Subcutaneous adipose tissue (tissue), 4 donors: ENCODE measurements around the gene PDGFD. TPM values are rescaled to one million over a fixed set of nuclear protein-coding genes. Genes with fewer than 3 reads are reported as not detected.

ENCODE experiments used
- CTCF ChIP-seq: fragments of 450-650 bp; IDR thresholded peaks from one replicate; pipeline ENCODE4 v1.5.1; 2016; ENCODE audit warnings: low read depth, mild to moderate bottlenecking, control low read depth, antibody characterized with exemption, moderate library complexity
- total RNA-seq, 4 donors: library from RNA; depleted of rRNA; stranded (reverse); fragments of >200 nt; gene quantifications; one replicate each; pipeline ENCODE4 v1.1.0, GENCODE V29; 2016

The PDGFD gene
- total RNA-seq, 4 donors from 2014 or later, result 19.4 to 77.7 (median 44.9) TPM

- TF ChIP-seq CTCF, result no peak
Observed at GRCh38 chr11:104033134-104033533, 130.8 kb downstream of the PDGFD start.

DNA sequence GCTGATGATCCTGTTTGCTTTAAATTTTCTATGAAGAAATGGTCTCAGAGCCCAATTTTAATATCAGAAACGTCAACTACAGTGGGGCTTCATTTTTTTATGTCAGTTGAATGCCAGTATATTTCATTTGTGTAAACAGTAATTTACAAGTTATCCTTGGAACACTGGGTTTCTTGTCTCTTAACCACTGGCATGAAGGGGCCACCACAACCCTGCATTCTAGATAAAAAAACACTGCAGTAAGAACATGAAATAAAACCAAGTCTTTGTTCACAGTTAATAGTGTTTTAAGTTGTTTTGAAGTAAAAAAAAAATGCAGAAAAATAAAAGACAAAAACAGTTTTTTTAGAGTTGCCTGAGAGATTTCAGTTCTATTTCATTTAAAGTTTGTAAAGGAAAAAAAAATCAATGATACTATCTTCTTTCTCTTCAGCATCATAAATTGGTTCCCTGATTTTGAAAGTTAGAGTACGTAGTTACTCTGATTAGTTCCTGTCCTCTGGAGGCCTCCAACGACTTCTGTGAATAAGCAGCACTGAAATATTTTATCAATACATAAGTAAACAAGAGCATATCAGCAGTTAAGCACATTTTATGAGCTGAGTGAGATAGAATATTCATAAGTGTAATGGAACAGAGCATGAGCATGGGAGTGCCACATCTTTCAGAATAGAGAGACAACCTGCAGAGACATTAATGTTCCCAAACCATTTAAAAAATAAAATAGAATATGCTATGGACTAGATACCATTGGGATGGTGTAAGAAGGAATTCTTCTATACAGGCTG is 135.3 kb downstream of the PDGFD start:
- no peak for TF ChIP-seq CTCF

DNA sequence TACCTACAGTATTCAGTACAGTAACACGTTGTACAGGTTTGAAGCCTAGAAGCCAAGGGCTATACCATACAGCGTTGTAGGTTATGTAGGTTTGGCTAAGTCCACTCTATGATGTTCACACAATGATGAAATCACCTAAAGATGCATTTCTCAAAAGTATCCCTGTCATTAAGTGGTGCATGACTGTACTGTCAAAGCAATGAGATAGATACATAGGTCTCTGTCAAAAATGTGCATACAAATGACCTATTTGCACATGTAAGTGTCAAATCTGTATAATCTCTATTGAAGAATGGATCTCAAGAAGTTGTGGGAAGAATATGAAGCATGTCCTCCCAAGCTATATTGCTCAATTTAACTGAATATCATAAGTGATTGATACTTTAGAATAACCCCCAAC is 139.4 kb downstream of the PDGFD start:
- TF ChIP-seq CTCF, result no peak

DNA sequence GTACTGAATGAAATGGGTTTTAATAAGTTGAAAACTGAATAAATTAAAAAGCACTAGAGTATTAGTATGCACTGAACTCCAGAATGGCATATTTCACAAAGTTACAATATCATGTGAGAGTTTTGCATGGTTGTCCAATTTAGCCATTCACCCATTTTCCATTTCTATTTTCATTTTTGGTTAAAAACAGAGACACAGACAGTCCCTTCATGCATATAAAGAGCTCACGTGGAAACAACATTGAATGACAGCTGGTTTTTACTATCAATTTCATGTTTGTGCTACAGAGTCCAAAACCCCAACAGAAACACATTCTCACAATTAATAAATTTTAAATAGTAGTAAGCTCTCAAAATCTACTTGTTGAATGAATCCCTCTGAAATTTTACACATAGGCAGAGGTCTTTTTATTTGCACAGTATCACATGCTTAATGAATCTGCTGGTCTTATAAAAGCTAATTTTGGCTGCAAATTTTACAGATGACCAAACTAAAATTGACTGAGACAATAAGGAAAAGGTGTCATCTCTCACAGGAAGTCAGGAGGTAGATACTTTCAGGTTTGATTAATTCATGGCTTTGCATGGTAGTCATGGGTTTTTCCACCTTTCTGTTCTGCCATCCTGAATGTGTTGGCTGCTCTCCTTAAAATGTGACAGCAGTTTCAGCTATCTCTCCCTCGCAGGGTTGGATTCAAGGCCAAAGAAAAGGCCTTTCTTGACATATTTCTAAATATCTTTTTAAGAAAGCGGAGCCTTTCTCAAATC is 148.1 kb downstream of the PDGFD start:
- TF ChIP-seq CTCF, result no peak

GRCh38 chr11:104011044-104011443 is 152.9 kb downstream of the PDGFD start:
- no peak for TF ChIP-seq CTCF

- TF ChIP-seq CTCF, result no peak
Observed at GRCh38 chr11:104009744-104010143, 154.2 kb downstream of the PDGFD start.

GRCh38 chr11:104005234-104005855 is 158.6 kb downstream of the PDGFD start:
- TF ChIP-seq CTCF, result no peak
